OCI-LY1 (cell line): ENCODE measurements around the gene MOB1B.

ENCODE experiments used
- H2AFZ ChIP-seq: fragments of 200-600 bp; sonication (generic), shearing (Covaris generic); 2 replicates; pipeline ENCODE4 v1.6.0; 2014; ENCODE audit warnings: antibody characterized with exemption, mild to moderate bottlenecking, low read length
- H3F3A ChIP-seq: fragments of 200-600 bp; sonication (generic), shearing (Covaris generic); 2 replicates; pipeline ENCODE4 v1.6.0; 2014; ENCODE audit warnings: mild to moderate bottlenecking, antibody characterized with exemption, low read length, moderate library complexity; ENCODE audit not compliant: insufficient read depth
- H3K27ac ChIP-seq: fragments of 200-600 bp; sonication (generic); 2 replicates; pipeline ENCODE4 v1.5.1; 2014; ENCODE audit warnings: low read length, mixed run types, mild to moderate bottlenecking, low read depth; ENCODE audit not compliant: poor library complexity, severe bottlenecking
- H3K27me3 ChIP-seq: fragments of 200-600 bp; sonication (generic); 2 replicates; pipeline ENCODE4 v1.6.0; 2014; ENCODE audit warnings: antibody characterized with exemption, mild to moderate bottlenecking, low read length, moderate library complexity; ENCODE audit not compliant: insufficient read depth
- H3K36me3 ChIP-seq: fragments of 200-600 bp; sonication (generic); 2 replicates; pipeline ENCODE4 v1.6.1; 2014; ENCODE audit warnings: mild to moderate bottlenecking, antibody characterized with exemption, low read length, moderate library complexity, mixed read lengths; ENCODE audit not compliant: insufficient read depth
- H3K4me1 ChIP-seq: fragments of 200-600 bp; sonication (generic); 2 replicates; pipeline ENCODE4 v1.5.1; 2014; ENCODE audit warnings: mild to moderate bottlenecking, low read length, moderate library complexity; ENCODE audit not compliant: insufficient read depth, severe bottlenecking
- H3K4me2 ChIP-seq: fragments of 200-600 bp; sonication (generic), shearing (Covaris generic); 2 replicates; pipeline ENCODE4 v1.6.1; 2014; ENCODE audit warnings: low read length
- H3K4me3 ChIP-seq: fragments of 200-600 bp; sonication (generic); 2 replicates; pipeline ENCODE4 v1.5.1; 2014; ENCODE audit warnings: low read length, low read depth, mild to moderate bottlenecking, mixed read lengths; ENCODE audit not compliant: poor library complexity, severe bottlenecking
- H3K79me2 ChIP-seq: fragments of 200-600 bp; shearing (Covaris generic); 2 replicates; pipeline ENCODE4 v1.6.1; 2016; ENCODE audit warnings: mixed run types, low read length, mixed read lengths; ENCODE audit not compliant: insufficient read depth
- H3K9ac ChIP-seq: fragments of 200-600 bp; sonication (generic), shearing (Covaris generic); 2 replicates; pipeline ENCODE4 v1.6.1; 2014; ENCODE audit warnings: mild to moderate bottlenecking, low read length, mixed read lengths
- H3K9me2 ChIP-seq: fragments of 200-600 bp; sonication (generic), shearing (Covaris generic); 2 replicates; pipeline ENCODE4 v1.6.1; 2014; ENCODE audit warnings: low read depth, mild to moderate bottlenecking, low read length, mixed read lengths
- H3K9me3 ChIP-seq: fragments of 200-600 bp; shearing (Covaris generic); 2 replicates; pipeline ENCODE4 v1.6.1; 2014; ENCODE audit warnings: low read length, mixed read lengths
- H4K20me1 ChIP-seq: fragments of 200-600 bp; sonication (generic), shearing (Covaris generic); 2 replicates; pipeline ENCODE4 v1.6.0; 2016; ENCODE audit warnings: mild to moderate bottlenecking, low read length; ENCODE audit not compliant: insufficient read depth
- EZH2 ChIP-seq: fragments of 200-600 bp; sonication (generic), shearing (Covaris generic); IDR thresholded peaks from 2 replicates; pipeline ENCODE4 v1.8.0; 2017; ENCODE audit warnings: borderline replicate concordance, mixed run types, mild to moderate bottlenecking, antibody characterized with exemption, low read length, moderate library complexity, mixed read lengths
- TF ChIP-seq, protein P1 (sequence below): fragments of 200-600 bp; sonication (generic), shearing (Covaris generic); IDR thresholded peaks from 2 replicates; pipeline ENCODE4 v1.5.1; 2017; ENCODE audit warnings: mild to moderate bottlenecking, antibody characterized with exemption, low read length, moderate library complexity, mixed read lengths

Gene MOB1B

GRCh38 chr4:70915874-70916559, 13.8 kb downstream of the MOB1B start:
- Histone ChIP-seq H3K79me2 (peaks cover 88% of the 10 kb centered on the region), H2AFZ (no peak overlapping the region), H3K36me3 (peaks cover 55% of the 10 kb centered on the region), H3K4me2 (no peak overlapping the region; the same call in 1 of the 2 replicates), H4K20me1 (no peaks in the 10 kb centered on the region), H3K27ac (peak overlapping the region; percentile 63), H3K27me3 (no peaks in the 10 kb centered on the region), H3K4me3 (no peak overlapping the region), H3F3A (no peaks in the 10 kb centered on the region), H3K9me3 (0 out of 2 replicates have a peak, but pooled peaks cover 3% of the 10 kb centered on the region), H3K9me2 (no peaks in the 10 kb centered on the region), H3K9ac (no peak overlapping the region), H3K4me1 (peaks cover 29% of the 10 kb centered on the region)
- no peak for TF ChIP-seq EZH2
- TF ChIP-seq, protein P1, sequence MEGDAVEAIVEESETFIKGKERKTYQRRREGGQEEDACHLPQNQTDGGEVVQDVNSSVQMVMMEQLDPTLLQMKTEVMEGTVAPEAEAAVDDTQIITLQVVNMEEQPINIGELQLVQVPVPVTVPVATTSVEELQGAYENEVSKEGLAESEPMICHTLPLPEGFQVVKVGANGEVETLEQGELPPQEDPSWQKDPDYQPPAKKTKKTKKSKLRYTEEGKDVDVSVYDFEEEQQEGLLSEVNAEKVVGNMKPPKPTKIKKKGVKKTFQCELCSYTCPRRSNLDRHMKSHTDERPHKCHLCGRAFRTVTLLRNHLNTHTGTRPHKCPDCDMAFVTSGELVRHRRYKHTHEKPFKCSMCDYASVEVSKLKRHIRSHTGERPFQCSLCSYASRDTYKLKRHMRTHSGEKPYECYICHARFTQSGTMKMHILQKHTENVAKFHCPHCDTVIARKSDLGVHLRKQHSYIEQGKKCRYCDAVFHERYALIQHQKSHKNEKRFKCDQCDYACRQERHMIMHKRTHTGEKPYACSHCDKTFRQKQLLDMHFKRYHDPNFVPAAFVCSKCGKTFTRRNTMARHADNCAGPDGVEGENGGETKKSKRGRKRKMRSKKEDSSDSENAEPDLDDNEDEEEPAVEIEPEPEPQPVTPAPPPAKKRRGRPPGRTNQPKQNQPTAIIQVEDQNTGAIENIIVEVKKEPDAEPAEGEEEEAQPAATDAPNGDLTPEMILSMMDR = no peak

DNA sequence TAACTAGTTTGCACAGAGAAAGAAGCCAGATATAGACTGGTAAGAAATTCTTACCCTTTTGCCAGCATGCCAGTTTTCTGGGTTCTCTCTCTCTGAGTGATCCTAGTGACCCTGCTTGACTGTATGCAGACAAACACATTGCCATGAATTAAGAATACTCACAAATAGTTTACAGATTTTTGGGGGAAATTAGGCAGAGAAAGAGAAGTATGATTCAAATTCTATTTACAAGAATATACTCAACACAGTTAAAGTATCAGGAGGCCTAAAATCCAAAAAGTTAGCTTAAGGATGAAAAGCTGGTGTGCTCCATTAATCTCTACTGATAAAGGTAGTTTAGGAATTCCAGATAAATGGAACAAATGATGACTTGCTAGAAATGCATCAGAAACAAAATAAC, 18.4 kb downstream of the MOB1B start:
- Histone ChIP-seq H3F3A (peaks cover 3% of the 10 kb centered on the region; the same call in 1 of the 2 replicates), H3K9ac (no peak overlapping the region), H4K20me1 (no peaks in the 10 kb centered on the region), H3K9me3 (0 out of 2 replicates have a peak, but pooled peaks cover 3% of the 10 kb centered on the region), H3K79me2 (peaks cover 64% of the 10 kb centered on the region), H3K36me3 (peaks cover 19% of the 10 kb centered on the region; the same call in 1 of the 2 replicates), H3K27me3 (no peaks in the 10 kb centered on the region), H3K4me3 (no peak overlapping the region), H3K4me1 (peaks cover 52% of the 10 kb centered on the region), H3K27ac (no peak overlapping the region), H3K4me2 (no peak overlapping the region), H2AFZ (no peak overlapping the region), H3K9me2 (no peaks in the 10 kb centered on the region)
- TF ChIP-seq EZH2 = no peak
- TF ChIP-seq, protein P1 = no peak

- Histone ChIP-seq H3K9ac (peak overlapping the region; percentile 52), H3F3A (peaks cover 9% of the 10 kb centered on the region), H3K4me1 (peaks cover 88% of the 10 kb centered on the region), H3K27ac (peak overlapping the region; percentile 96), H3K36me3 (peaks cover 10% of the 10 kb centered on the region; the same call in 1 of the 2 replicates), H3K9me2 (no peaks in the 10 kb centered on the region), H3K79me2 (peaks cover 52% of the 10 kb centered on the region), H2AFZ (no peak overlapping the region), H4K20me1 (no peaks in the 10 kb centered on the region), H3K4me2 (peak overlapping the region; percentile 87), H3K9me3 (no peaks in the 10 kb centered on the region), H3K4me3 (peak overlapping the region; percentile 55), H3K27me3 (no peaks in the 10 kb centered on the region)
- TF ChIP-seq, protein P1 = no peak; the same call in 1 of the 2 replicates
- no peak for TF ChIP-seq EZH2
Observed at GRCh38 chr4:70925418-70925817, 23.2 kb downstream of the MOB1B start.
